ENCODE results near the gene FRMD4B.

DNA sequence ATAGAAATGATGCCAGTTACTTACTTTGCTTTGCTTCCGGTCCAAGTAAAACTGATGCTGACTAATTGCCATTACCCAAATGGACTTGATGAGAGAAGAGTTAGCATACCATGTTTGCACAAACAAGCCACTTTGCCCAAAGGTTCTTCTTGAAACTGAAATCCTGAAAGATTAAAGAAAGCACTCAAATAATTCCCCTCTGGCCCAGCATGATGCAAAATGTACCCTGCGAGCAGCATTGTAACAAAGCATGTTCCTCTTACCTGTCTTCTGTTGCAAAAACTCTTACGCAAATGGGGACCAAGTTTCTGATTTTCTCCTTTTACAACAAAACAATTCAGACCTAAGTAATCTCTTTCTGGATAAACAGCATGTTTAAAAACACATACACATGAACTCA is 189.0 kb downstream of the FRMD4B start:
- TF ChIP-seq, protein P1, sequence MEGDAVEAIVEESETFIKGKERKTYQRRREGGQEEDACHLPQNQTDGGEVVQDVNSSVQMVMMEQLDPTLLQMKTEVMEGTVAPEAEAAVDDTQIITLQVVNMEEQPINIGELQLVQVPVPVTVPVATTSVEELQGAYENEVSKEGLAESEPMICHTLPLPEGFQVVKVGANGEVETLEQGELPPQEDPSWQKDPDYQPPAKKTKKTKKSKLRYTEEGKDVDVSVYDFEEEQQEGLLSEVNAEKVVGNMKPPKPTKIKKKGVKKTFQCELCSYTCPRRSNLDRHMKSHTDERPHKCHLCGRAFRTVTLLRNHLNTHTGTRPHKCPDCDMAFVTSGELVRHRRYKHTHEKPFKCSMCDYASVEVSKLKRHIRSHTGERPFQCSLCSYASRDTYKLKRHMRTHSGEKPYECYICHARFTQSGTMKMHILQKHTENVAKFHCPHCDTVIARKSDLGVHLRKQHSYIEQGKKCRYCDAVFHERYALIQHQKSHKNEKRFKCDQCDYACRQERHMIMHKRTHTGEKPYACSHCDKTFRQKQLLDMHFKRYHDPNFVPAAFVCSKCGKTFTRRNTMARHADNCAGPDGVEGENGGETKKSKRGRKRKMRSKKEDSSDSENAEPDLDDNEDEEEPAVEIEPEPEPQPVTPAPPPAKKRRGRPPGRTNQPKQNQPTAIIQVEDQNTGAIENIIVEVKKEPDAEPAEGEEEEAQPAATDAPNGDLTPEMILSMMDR (IDR thresholded peaks at IDR 0.05) = no peak
- no peak for TF ChIP-seq POLR2A (IDR thresholded peaks at IDR 0.05)
